Measurements from ENCODE around the gene RPL27. TPM values are rescaled to one million over a fixed set of nuclear protein-coding genes. Genes with fewer than 3 reads are reported as not detected.

The RPL27 gene
- 100 to 1,000 TPM; 243 to 836 (median 677) TPM for total RNA-seq

DNA sequence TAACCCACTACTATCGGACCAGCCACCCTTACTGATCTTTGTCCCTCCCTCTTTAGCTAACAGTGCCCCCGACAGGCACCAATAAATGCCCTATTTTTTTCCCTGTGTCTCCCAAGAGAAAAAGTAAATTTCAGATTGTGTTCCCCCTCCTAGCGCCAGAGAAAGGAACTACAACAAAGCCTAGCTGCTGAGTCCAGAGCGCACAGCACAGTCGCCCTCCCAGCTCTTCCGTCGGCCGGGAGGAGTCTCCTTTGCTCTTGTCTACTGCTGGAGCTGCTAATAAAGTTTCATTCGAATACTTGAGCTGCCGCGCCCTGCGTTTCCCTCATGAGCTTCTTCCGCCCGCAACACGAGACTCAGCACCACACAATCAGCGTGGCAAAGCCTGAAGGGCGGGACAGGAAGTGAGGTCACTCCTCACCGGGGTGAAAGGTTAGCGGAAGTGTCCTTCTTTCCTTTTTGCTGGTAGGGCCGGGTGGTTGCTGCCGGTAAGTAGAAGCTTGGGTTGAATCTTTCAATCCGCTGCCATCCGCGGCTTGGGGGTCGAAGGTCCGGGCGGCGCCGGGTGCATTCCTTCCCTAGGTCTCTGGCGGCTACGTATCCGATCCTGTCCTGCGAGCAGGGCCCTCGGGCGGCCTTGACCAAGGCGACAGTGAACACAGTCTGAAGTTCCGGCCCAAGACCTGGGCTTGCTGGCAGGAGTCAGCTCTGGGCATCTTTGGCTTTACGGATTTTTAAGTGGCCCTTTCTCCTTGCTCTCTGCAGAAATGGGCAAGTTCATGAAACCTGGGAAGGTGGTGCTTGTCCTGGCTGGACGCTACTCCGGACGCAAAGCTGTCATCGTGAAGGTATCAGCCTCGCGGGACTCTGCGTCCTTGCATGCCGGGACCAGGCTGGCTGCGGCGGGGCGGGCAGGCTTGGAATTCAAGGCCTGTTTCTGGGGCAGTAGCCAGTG lies at the start of gene RPL27:
RPL27 (plus strand) TSS at position 436 of the 955 bp plus-strand sequence; CDS start at position 768, 332 bp downstream.
- Histone ChIP-seq H3K4me3 (peak within 1 kb of the TSS; percentile 62 to 91 (median 71)), H3K36me3 (peaks cover 0 to 31% (median 16%) of the 10 kb centered on the region in 4 donors), H3K27me3 (no peaks in the 10 kb centered on the region), H3K27ac (peak within 1 kb of the TSS; percentile 91 to 98 (median 94)), H3K9me3 (no peaks in the 10 kb centered on the region), H3K4me1 (peaks cover 16 to 27% (median 21%) of the 10 kb centered on the region in 4 donors)
- TF ChIP-seq EP300 (IDR thresholded peaks at IDR 0.05; ENCODE audit: low read depth): peak; percentile 27
- TF ChIP-seq, protein P1, sequence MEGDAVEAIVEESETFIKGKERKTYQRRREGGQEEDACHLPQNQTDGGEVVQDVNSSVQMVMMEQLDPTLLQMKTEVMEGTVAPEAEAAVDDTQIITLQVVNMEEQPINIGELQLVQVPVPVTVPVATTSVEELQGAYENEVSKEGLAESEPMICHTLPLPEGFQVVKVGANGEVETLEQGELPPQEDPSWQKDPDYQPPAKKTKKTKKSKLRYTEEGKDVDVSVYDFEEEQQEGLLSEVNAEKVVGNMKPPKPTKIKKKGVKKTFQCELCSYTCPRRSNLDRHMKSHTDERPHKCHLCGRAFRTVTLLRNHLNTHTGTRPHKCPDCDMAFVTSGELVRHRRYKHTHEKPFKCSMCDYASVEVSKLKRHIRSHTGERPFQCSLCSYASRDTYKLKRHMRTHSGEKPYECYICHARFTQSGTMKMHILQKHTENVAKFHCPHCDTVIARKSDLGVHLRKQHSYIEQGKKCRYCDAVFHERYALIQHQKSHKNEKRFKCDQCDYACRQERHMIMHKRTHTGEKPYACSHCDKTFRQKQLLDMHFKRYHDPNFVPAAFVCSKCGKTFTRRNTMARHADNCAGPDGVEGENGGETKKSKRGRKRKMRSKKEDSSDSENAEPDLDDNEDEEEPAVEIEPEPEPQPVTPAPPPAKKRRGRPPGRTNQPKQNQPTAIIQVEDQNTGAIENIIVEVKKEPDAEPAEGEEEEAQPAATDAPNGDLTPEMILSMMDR (IDR thresholded peaks at IDR 0.05): peak; percentile 83 to 99 (median 91)
- TF ChIP-seq POLR2AphosphoS5 (IDR thresholded peaks at IDR 0.05): peak; percentile 92 to 93 (median 92)
- peak; percentile 91 for TF ChIP-seq POLR2A (IDR thresholded peaks at IDR 0.05)
- DNase-seq: peak; percentile 99
- in situ Hi-C loops (cut with MboI; ENCODE audit: low pct_ligation_motif_present in 1 of 4, low pct_unique_long_range_greater_than_20kb in 1 of 4, low sequenced_read_pairs in 3 of 4) (no loop called here), intact Hi-C loops (cut with DNase I; ENCODE audit: low total_unique reads) (no loop called here)
- WGBS, 2 donors (ENCODE audit: low coverage in 1 of 2): 0 to 1% methylated on average over 1 to 41 of the region's 49 CpGs

DNA sequence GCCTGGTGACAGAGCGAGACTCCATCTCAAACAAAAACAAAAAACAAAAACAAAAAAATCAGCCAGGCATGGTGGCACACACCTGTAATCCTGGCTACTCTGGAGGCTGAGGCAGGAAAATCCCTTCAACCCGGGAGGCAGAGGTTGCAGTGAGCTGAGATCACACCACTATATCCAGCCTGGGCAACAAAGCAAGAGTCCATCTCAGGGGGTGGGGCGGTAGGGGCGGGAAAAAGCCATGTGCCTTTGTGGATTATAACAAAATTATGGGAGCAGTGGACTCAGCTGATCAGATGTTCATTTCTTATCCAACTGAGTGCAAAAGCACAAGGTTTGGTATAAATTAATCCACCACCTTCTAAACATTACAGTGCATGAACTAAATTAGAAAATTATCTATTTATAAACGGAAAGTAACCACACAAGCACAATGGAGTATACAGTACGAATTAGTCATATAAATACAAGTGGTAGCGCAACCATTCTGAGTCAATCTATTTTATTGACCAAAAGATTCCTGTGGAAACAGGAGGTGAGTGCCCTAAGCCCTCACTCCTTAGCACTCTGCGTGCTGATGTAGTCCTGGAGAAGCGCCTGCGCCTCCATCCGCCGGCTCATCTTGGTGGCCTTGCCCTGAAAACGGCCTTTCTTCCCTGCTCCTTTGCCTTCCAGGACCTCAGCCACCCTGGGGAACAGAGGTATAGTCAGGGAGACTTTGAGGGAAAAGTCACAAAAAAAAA lies 48.0 kb upstream of the RPL27 start:
- peaks cover 0 to 3% (median 0%) of the 10 kb centered on the region in 4 donors for H3K4me1 ChIP-seq
- DNase-seq: no peak
- in situ Hi-C loops (cut with MboI; ENCODE audit: low pct_ligation_motif_present in 1 of 4, low pct_unique_long_range_greater_than_20kb in 1 of 4, low sequenced_read_pairs in 3 of 4) (no loop called here), intact Hi-C loops (cut with DNase I; ENCODE audit: low total_unique reads) (no loop called here)
- WGBS, 2 donors (ENCODE audit: low coverage in 1 of 2): 88 to 97% methylated on average over 10 to 13 of the region's 13 CpGs
- H3K9me3 ChIP-seq: no peaks in the 10 kb centered on the region
- H3K36me3 ChIP-seq: peaks cover 0 to 55% (median 26%) of the 10 kb centered on the region in 4 donors
- no peak for TF ChIP-seq POLR2AphosphoS5 (IDR thresholded peaks at IDR 0.05)
- H3K27me3 ChIP-seq: no peaks in the 10 kb centered on the region
- no peak overlapping the region for H3K4me3 ChIP-seq
- no peak overlapping the region for H3K27ac ChIP-seq

DNA sequence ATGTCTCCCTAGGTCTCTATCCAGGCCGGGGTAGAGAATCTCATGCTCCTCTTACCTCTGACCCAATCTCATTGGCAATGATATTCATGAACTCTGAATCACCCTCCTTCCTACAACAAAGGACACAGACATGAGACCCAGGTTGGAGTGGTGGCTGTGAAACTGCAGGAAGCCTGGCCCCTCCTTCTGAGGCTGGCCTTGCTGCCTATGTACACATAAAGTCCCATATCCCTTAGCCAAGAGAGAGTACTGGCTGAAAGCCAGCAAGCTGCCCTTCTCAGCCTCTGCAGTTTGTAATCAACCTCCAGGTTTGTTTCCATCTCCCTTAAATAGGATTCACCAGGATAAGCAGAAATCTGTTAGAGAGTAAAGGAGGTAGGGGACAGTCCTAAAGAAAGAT lies 44.5 kb upstream of the RPL27 start:
- no peak for DNase-seq
- intact Hi-C loops (cut with DNase I; ENCODE audit: low total_unique reads): no loop called here
- in situ Hi-C loops (cut with MboI; ENCODE audit: low pct_ligation_motif_present in 1 of 4, low pct_unique_long_range_greater_than_20kb in 1 of 4, low sequenced_read_pairs in 3 of 4): no loop called here

GRCh38 chr17:42964161-42964932 lies 33.9 kb upstream of the RPL27 start, which contains the start of gene AARSD1:
AARSD1 (minus strand) TSS chr17:42964454; CDS start chr17:42964440, 14 bp downstream.
- Histone ChIP-seq H3K36me3 (peaks cover 0 to 27% (median 15%) of the 10 kb centered on the region in 4 donors), H3K27ac (peak within 1 kb of the TSS; percentile 86 to 93 (median 89)), H3K27me3 (no peaks in the 10 kb centered on the region), H3K9me3 (no peaks in the 10 kb centered on the region), H3K4me1 (peaks cover 3 to 17% (median 7%) of the 10 kb centered on the region in 4 donors), H3K4me3 (peak within 1 kb of the TSS; percentile 44 to 87 (median 60))
- 2% methylated on average over 43 of the region's 43 CpGs; no CpG with 5 or more reads in 1 of the 2 donors for WGBS, 2 donors (ENCODE audit: low coverage in 1 of 2)
- intact Hi-C loops (cut with DNase I; ENCODE audit: low total_unique reads) (no loop called here), in situ Hi-C loops (cut with MboI; ENCODE audit: low pct_ligation_motif_present in 1 of 4, low pct_unique_long_range_greater_than_20kb in 1 of 4, low sequenced_read_pairs in 3 of 4) (no loop called here)
- peak; percentile 82 for TF ChIP-seq POLR2A (IDR thresholded peaks at IDR 0.05)
- TF ChIP-seq POLR2AphosphoS5 (IDR thresholded peaks at IDR 0.05): peak; percentile 92 to 95 (median 95)
- TF ChIP-seq, protein P1 (IDR thresholded peaks at IDR 0.05): no peak
- peak; percentile 94 for DNase-seq

More for the DNA sequence above, 44.5 kb upstream of the RPL27 start:
- peaks cover 0 to 79% (median 31%) of the 10 kb centered on the region in 4 donors for H3K36me3 ChIP-seq
- WGBS, 2 donors (ENCODE audit: low coverage in 1 of 2): 80 to 88% methylated on average over 1 of the region's 1 CpG
- H3K4me1 ChIP-seq: no peaks in the 10 kb centered on the region
- TF ChIP-seq POLR2A (IDR thresholded peaks at IDR 0.05) (no peak), POLR2AphosphoS5 (IDR thresholded peaks at IDR 0.05) (no peak), EP300 (IDR thresholded peaks at IDR 0.05; ENCODE audit: low read depth) (no peak)
- TF ChIP-seq, protein P1 (IDR thresholded peaks at IDR 0.05): no peak
- no peak overlapping the region for H3K4me3 ChIP-seq
- H3K27ac ChIP-seq: no peak overlapping the region
- no peaks in the 10 kb centered on the region for H3K27me3 ChIP-seq
- no peaks in the 10 kb centered on the region for H3K9me3 ChIP-seq
